Lower leg skin (tissue), 4 donors: ENCODE measurements around the gene SMPD1. TPM values are rescaled to one million over a fixed set of nuclear protein-coding genes. Genes with fewer than 3 reads are reported as not detected.

ENCODE experiments used
- DNase-seq, 2 donors: peaks; one replicate each; pipeline ENCODE4 v3.0.0-alpha.2; 2019; ENCODE audit warnings: low spot score in 2 of 2
- H3K4me3 ChIP-seq: fragments of 200-600 bp; sonication (generic); 2 replicates; pipeline ENCODE4 v1.5.1; 2017; ENCODE audit warnings: mild to moderate bottlenecking, low read depth; ENCODE audit not compliant: poor library complexity, severe bottlenecking
- CTCF ChIP-seq, 3 donors: fragments of 450-650 bp; IDR thresholded peaks; one replicate each; pipeline ENCODE4 v1.5.1; 2016; ENCODE audit warnings: antibody characterized with exemption in 3 of 3, mild to moderate bottlenecking in 3 of 3, moderate library complexity in 2 of 3
- POLR2A ChIP-seq, 2 donors: fragments of 450-650 bp; IDR thresholded peaks; one replicate each; pipeline ENCODE4 v1.6.1; 2016 to 2017; ENCODE audit warnings: antibody characterized with exemption in 2 of 2, mild to moderate bottlenecking in 1 of 2, moderate library complexity in 1 of 2
- WGBS, 2 donors: methylation state at CpG; one replicate each; pipeline ENCODE4 v1.1.5; 2018; 5-methylcytosine and 5-hydroxymethylcytosine counted together
- intact Hi-C: fragments of 100-400 bp; cut with DNase I; formaldehyde crosslinking; loops from one replicate; pipeline ENCODE4 v1.15.0; 2023; ENCODE audit warnings: low total_unique reads
- total RNA-seq, 4 donors: library from RNA; depleted of rRNA; stranded (reverse); fragments of >200 nt; gene quantifications; one replicate each; pipeline ENCODE4 v1.1.0, GENCODE V29; 2016

Gene SMPD1
- 10 to 100 TPM; 49.2 to 91.6 (median 63.6) TPM for total RNA-seq

GRCh38 chr11:6389905-6390717, at the start of gene SMPD1:
Gene SMPD1 (plus strand): TSS chr11:6390474. CDS start chr11:6390599, 125 bp downstream.
- 1% methylated on average over 39 to 58 of the region's 63 CpGs for WGBS, 2 donors
- H3K4me3 ChIP-seq: peak within 1 kb of the TSS; percentile 53
- DNase-seq: peak; percentile 93 to 98
- TF ChIP-seq CTCF (IDR thresholded peaks at IDR 0.05): no peak
- TF ChIP-seq POLR2A (IDR thresholded peaks at IDR 0.05): no peak
- intact Hi-C loops: loop anchor here (10.0 kb wide), 1 partner anchor 115 kb away; no protein-coding TSS in a partner anchor

GRCh38 chr11:6345366-6345765, 44.9 kb upstream of the SMPD1 start:
- DNase-seq: no peak
- intact Hi-C loops: no loop called here
- H3K4me3 ChIP-seq: no peak overlapping the region
- 100% methylated on average over 1 of the region's 1 CpG for WGBS, 2 donors
- TF ChIP-seq POLR2A (IDR thresholded peaks at IDR 0.05) (no peak), CTCF (IDR thresholded peaks at IDR 0.05) (no peak)

DNA sequence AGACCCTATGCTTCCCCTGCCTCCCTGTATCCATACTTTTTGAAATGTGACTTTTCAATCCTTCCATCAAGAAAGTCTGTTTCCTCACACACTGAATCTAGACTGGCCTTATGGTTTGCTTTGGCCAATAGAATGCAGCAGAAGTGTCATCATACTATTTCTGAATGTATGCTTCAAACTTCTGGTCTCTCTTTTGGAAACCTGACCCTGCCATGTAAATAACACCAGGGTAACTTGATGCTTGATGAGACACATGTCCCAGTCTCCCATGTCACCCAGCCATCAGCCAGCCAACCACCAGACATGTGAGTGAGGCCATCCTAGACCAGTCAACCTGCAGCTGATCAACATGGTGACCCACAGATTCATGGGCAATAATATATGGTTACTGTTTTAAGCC, 40.2 kb upstream of the SMPD1 start:
- no peak overlapping the region for H3K4me3 ChIP-seq
- TF ChIP-seq CTCF (IDR thresholded peaks at IDR 0.05): no peak
- TF ChIP-seq POLR2A (IDR thresholded peaks at IDR 0.05): no peak
- intact Hi-C loops: no loop called here
- no peak for DNase-seq

DNA sequence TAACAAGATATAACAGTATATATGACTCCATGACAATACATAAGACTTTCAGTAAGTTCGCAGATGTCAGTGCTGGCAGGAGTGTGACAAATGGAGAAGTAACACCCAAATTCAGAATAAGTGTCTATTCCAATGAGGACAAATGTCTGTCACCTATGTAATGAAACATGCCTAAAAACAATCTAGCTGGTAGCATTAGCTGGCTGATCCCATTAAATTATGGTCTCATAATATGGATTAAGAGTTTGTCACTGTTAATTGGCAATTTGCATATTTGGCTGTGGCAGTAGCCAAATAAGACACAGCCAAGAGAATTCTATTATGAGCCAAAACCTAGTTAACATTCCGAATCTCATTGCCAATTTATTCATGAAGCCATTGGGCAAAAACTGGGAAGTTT, 39.8 kb upstream of the SMPD1 start:
- DNase-seq: no peak
- intact Hi-C loops: no loop called here
- WGBS, 2 donors: 58 to 60% methylated on average over 2 of the region's 2 CpGs
- H3K4me3 ChIP-seq: no peak overlapping the region
- no peak for TF ChIP-seq CTCF (IDR thresholded peaks at IDR 0.05)
- no peak for TF ChIP-seq POLR2A (IDR thresholded peaks at IDR 0.05)

DNA sequence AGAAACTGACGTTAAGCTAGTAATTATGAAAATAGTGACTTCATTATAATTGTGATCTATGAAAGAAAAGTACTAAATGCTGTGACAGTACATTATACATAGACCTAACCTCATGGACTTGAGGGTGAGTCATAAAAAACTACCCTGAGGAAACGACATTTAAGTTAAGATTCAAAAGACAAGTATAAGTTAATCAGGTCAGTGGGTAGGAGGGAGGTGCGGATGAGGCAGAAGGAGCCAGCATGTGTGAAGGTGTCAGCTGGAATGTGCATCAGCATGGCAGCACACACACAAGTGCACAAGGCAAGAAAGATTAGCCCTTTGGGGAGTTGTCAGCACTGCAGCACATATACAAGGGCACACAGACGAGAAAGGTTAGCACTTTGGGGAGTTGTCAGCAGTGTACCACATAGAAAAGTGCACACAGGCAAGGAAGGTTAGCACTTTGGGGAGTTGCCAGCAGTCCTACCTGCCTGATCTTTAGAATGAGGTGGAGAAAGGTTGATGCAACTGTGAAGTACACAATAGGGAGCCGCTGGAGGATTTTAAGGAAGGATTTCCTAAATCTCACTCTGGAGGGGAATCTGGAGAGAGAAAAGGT, 38.4 kb upstream of the SMPD1 start:
- intact Hi-C loops: no loop called here
- no peak overlapping the region for H3K4me3 ChIP-seq
- TF ChIP-seq POLR2A (IDR thresholded peaks at IDR 0.05): no peak
- no peak for TF ChIP-seq CTCF (IDR thresholded peaks at IDR 0.05)
- 73 to 78% methylated on average over 5 of the region's 5 CpGs for WGBS, 2 donors
- DNase-seq: no peak
